Stimulated activated CD4-positive, alpha-beta T cell treated with anti-CD3 and anti-CD28 coated beads, Interleukin-4, amount 100 ng/mL, for 24 hours (primary cell): ENCODE data around the gene ATP13A5.

Experiments used
- DNase-seq: peaks from one replicate; pipeline ENCODE4 v3.0.0-alpha.2; 2020

The ATP13A5 gene

DNA sequence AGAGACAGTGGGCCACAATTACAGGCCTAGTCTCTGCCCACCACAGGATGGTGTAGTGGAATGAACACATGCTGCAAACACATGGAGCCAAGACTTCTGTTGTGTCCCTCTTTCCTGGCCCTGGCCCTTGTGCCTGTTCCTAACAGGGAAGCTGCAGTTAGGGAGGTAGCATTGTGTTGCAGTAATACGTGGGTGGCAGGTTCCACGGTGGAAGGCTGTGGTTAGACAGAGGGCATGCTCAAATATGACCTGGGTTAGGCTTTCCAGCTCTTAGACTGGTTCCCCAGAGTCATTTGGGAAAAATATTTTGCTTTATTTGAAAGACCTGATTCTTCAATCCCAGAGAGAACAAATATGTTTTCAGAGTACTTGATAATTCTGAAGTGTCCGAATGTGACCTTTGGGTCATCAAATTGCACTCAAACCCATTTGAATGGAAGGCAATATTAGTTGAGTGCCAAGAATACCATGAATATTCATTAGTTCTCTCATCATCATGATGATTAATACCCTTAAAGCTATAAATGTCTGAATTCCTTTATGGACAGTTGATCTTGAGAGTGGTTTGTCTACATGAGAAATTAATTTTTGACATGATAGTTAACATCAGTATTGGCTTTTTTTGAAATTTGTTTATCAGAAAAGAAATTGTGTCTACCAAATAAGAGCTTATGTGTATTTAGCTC, 109.1 kb downstream of the ATP13A5 start:
- no peak for DNase-seq

DNA sequence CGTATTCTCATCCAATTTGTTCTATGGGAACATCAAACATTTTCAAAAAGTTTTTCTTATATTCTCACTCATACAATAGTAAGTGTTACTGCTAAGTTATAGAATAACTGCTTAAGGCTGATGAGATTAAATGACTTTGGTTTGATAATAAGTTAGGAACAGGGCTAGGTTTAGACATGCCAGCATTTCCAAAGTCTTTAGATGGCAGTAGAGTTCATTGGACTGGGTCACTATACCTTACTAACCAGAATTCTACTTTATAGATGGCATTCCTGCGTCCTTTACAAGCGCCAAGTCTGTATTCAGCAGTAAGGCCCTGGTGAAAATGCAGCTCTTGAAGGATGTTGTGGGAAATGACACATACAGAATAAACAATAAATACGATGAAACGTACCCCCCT, 115.8 kb downstream of the ATP13A5 start:
- DNase-seq, result no peak

DNA sequence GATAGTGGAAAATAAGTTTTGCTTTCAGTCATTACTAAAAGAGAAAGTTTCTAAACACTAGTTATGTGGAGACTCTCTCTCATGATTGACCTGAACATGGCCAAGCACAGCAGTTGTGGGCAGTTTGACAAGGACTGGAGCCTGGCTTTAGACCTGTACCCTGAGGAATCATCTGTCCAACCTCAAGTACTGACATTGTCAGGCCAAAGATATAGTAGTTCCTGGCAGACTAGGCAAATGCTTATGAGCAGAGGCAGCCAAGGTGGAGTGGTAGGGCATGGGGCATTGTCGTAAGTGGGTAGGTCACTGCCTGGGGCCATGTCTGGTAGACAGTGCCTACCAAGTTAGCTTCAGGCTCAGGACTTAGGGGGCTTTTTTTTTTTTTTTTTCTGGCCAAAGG, 116.6 kb downstream of the ATP13A5 start:
- no peak for DNase-seq

DNA sequence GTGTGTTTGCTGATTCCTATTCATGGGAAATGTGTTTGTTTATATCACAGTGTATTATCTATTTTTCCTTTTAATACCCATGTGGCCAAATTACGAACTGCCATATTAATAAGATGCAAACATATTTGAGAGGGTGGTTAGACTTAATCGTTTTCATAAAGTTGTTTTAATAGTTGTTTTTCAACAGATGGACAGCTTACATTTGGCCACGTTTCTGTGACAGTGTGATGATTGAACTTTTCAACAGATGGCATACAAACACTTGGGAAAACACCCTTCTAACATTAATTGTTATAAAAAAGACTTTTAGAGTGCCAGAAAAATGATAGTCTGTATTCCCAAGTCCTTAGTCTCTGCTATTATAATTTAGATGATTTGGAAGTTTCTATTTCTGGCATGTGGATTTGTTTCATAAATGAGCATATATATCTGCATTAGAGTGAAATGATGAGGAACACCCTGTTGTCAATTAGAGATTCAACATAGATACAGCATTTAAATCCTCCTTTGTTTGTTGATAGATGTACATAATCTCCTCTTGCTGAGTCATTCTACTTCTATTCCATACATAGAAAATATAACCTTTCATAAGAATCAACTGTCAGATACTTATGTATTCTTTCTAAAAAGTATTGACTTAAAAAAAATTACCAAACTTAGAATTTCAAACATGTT, 124.4 kb downstream of the ATP13A5 start:
- no peak for DNase-seq

DNA sequence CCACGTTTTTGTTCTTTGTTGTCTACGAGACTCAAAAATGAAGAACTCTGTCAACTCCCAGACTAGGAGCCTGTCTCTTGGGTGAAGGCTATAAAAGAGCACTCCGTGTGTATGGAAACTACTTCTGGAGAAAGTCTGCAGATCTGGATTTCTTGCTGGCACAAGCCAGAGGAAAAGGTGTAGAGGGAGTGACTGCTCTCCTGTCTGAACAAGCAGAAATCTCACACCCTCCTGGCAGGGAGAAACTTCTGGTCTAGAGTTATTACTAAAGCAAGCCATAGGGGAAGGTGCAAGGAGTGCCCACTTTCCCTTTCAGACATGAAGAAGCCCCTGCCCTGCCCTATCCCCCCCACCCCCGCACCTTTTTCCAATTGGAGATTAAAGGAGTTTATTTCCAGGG, 128.1 kb downstream of the ATP13A5 start:
- no peak for DNase-seq

DNA sequence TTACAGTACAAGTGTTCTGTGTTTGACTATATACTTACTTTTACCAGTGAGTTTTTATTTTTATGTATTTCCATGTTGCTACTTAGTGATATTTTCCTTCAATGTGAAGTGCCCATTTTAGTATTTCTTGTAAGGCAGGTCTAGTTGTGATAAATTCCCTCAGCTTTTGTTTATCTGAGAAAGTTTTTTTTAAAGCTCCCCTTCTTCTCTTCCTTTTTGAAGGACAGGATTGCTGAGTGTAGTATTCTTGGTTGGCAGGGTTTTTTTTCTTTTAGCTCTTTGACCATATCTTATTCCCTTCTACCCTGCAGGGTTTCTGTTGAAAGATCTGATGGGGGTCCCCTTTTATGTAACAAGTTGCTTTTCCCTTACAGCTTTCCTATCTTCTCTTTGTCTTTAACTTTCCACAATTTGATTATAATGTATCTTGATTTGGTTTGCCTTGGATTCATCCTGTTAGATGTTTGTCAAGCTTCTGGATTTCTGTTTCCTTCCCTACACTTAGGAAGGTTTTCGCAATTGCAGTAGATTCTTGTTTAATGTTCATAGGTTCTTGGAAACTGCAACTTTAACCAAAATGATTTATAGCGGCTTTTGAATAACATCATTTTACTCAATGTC, 129.6 kb downstream of the ATP13A5 start:
- no peak for DNase-seq

DNA sequence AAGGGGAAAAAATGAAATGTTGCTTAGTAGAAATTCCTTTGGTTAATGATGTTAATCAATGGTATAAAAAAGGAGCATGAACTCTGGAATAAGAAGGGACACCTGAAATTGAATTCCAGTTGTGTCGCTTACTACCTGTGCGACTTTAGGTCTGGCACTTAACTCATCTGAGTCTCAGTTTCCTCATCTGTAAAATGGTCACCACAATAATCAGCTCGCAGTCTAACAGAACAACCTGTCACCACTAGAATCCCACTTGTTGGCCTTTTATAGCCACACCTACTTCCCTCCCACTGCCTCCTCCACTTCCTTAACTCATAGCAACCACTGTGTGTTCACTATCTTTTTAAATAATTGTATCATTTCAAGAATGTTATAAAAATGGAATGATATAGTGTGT, 135.0 kb downstream of the ATP13A5 start:
- no peak for DNase-seq

- DNase-seq, result no peak
These were observed 136.8 kb downstream of the ATP13A5 start for GRCh38 chr3:193241716-193242115.

GRCh38 chr3:193240850-193241706, 137.5 kb downstream of the ATP13A5 start, which contains the start of gene PLAAT1:
TSS of gene PLAAT1 (plus strand) at chr3:193241222. CDS start at chr3:193255651, 14,429 bp downstream.
- DNase-seq, result no peak

GRCh38 chr3:193240436-193240849, 138.1 kb downstream of the ATP13A5 start:
- DNase-seq, result no peak

DNA sequence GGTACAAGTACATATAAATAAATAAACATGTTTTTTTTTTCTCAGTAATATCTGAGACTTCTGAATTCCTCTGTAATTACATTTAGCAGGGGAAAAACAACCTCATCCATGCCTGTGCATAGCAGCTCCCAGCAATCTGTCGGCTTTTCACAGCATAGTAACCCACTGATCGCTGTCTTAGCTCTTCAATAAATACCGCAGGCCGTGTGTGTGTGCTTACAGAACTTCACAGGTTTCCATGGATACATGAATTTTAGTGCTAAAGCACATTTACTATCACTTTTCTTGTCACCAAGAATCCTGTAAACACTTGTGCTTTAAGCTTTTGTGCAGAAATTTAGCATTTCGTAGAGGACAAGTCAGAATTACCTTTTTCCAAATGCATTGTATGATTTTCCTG, 141.5 kb downstream of the ATP13A5 start:
- DNase-seq, result no peak

DNA sequence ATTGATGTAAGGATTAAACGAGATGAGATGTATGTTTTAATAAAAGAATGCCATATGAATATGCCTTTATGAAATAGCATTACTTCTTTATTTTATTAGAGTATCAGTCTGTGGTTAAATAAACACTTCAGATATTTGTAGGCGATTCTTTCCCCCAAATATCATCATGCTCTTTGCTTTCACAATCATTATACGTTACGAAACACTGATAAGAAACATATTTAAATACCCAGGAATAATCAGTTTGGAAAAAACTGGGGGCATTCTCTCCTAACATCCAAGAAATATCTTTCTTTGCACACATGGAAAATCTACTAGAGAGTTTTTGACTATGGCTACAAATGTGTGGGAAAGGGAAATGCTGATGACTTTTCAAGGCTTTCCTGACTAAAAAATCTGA, 142.0 kb downstream of the ATP13A5 start:
- DNase-seq, result no peak

- DNase-seq, result no peak
These were observed 147.4 kb downstream of the ATP13A5 start for GRCh38 chr3:193231201-193231600.

DNA sequence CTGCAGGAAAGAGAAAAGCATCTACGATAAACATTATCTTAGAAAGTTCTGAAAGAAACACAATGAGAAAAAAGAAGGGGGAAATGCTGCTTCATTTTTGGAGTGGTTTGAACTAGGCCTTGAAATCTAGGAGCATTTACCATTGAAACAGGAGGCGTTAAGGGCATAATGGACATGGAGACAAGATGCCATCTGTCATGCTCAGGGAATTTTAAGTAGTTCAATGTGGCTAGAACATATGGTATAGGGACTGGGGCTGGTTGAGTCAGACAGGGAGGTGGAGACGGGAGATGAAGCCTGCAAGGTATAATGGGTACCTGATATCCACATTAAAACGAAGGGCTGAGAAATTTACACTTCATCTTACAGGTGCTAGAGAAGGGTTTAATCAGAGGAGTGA, 147.9 kb downstream of the ATP13A5 start:
- no peak for DNase-seq

DNA sequence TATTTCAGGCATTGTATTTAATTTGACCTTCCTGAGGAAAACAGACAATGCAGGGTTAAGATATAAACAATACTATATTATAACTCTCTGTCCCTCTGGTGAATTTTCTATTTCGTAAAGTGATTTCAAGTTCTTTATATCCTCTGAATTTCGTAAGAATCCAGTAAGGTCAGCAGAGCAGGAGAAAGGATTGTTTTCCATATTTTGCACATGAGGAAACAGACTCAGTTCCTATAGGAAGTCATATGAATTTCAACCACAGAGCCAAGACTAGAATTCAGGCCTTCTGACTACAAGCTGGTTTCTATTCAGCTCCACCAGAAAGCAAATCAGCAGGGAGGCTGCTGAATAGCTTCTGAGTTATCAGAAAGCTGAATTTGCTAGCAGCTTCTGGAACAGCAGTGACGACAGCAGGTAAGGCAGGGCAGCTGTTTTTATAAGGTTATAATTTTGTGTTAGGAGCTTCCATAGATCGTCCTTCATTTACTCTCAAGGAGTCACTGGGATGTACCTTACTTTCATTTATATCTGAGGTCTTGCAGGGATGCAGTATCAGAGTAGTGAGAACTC, 148.6 kb downstream of the ATP13A5 start:
- no peak for DNase-seq

DNA sequence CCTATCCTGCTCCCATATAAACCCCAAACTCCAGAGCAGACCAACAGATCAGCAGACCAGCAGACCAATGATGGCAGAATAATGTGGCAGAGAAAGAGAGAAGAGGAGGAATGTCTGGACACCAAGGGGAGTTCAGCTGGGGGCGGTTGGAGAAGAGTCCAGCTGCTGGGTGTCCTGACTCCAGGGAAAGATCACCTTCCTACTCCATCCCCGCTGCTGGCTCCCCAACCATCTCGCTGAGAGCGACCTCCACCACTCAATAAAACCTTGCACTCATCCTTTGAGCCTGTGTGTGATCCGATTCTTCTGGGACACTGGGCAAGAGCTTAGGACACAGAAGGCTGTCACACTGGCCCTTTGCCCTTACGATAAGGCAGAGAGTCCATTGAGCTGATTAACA, 150.3 kb downstream of the ATP13A5 start:
- no peak for DNase-seq

- DNase-seq, result no peak
These were observed 153.0 kb downstream of the ATP13A5 start for GRCh38 chr3:193225302-193226125.
